ENCODE results near the gene CFAP299. TPM values are rescaled to one million over a fixed set of nuclear protein-coding genes. Genes with fewer than 3 reads are reported as not detected.
A peak's percentile ranks its signal among the peaks of the same experiment; 100 is the strongest.

CFAP299 gene
- total and polyA plus RNA-seq, 9 of the 15 experiments (the other 6 are each of a cell fraction or from before 2014, with no cell fraction given) = 0.09 to 3.0 (median 0.76) TPM

GRCh38 chr4:80462621-80463091, 127.1 kb downstream of the CFAP299 start (continued):
- TF ChIP-seq, protein P1, sequence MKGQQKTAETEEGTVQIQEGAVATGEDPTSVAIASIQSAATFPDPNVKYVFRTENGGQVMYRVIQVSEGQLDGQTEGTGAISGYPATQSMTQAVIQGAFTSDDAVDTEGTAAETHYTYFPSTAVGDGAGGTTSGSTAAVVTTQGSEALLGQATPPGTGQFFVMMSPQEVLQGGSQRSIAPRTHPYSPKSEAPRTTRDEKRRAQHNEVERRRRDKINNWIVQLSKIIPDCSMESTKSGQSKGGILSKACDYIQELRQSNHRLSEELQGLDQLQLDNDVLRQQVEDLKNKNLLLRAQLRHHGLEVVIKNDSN (CRISPR knock-in tag; IDR thresholded peaks at IDR 0.05) = peak; percentile 22; the same call in 1 of the 2 replicates
- peak; percentile 79 for TF ChIP-seq RAD51 (IDR thresholded peaks at IDR 0.05; ENCODE audit: borderline replicate concordance, low read depth)
- TF ChIP-seq NFE2 (IDR thresholded peaks at IDR 0.05; ENCODE audit: low read depth) = peak; percentile 48
- no peak for TF ChIP-seq SAFB (IDR thresholded peaks at IDR 0.05; ENCODE audit: borderline replicate concordance, low read depth, low read length)
- no peak for TF ChIP-seq ZNF431 (CRISPR knock-in tag; IDR thresholded peaks at IDR 0.05)
- TF ChIP-seq NRF1 (conservative IDR thresholded peaks at IDR 0.05 in 1 of 2, IDR thresholded peaks at IDR 0.05 in 1 of 2) = no peak
- TF ChIP-seq TOE1 (IDR thresholded peaks at IDR 0.05; ENCODE audit: borderline replicate concordance) = peak; percentile 71; the same call in 1 of the 2 replicates
- TF ChIP-seq TOE1 (CRISPR knock-in tag; IDR thresholded peaks at IDR 0.05; ENCODE audit: borderline replicate concordance, low read depth) = no peak

- Histone ChIP-seq H3K4me3 (no peak overlapping the region), H2AFZ (ENCODE audit: low read depth, low read length) (no peak overlapping the region), H3K9ac (ENCODE audit: insufficient read depth in 1 of 2, low read depth in 2 of 2, low read length in 2 of 2) (no peak overlapping the region), H3K27me3 (ENCODE audit: control insufficient read depth in 2 of 2, insufficient read depth in 2 of 2, low read length in 2 of 2) (no peaks in the 10 kb centered on the region), H3K4me2 (ENCODE audit: insufficient read depth, low read length) (no peak overlapping the region), H4K20me1 (replicated peaks; ENCODE audit: control insufficient read depth, insufficient read depth, low read length) (no peaks in the 10 kb centered on the region), H3K36me3 (ENCODE audit: control insufficient read depth, insufficient read depth, low read length) (no peaks in the 10 kb centered on the region), H3K27ac (ENCODE audit: extremely low read depth, low read depth, low read length) (no peak overlapping the region), H3K79me2 (ENCODE audit: control insufficient read depth, insufficient read depth, low read length) (no peaks in the 10 kb centered on the region), H3K9me1 (ENCODE audit: control insufficient read depth, insufficient read depth, low read length) (no peaks in the 10 kb centered on the region), H3K4me1 (replicated peaks in 1 of 2; ENCODE audit: control insufficient read depth in 2 of 2, insufficient read depth in 2 of 2, low read length in 2 of 2) (no peaks in the 10 kb centered on the region; a peak in 2 of 5 replicates), H3K9me3 (replicated peaks; ENCODE audit: control insufficient read depth, insufficient read depth, low read depth, low read length) (no peaks in the 10 kb centered on the region)
- DNase-seq (ENCODE audit: extremely low read depth in 1 of 4, low spot score in 3 of 4) (no peak), FAIRE-seq (no peak), ATAC-seq (no peak)
- intact Hi-C loops (cut with micrococcal nuclease) (no loop called here), in situ Hi-C loops (cut with MboI) (no loop called here)
- BruUV-seq (replicated peaks) = no TSS peak
- WGBS (ENCODE audit: insufficient coverage, low coverage, missing lambda C conversion rate) = 1% methylated on average over 4 of the region's 4 CpGs
- ChIA-PET CTCF (ENCODE audit: low intra/inter-chr PET ratio) (no interaction called here), POLR2A (no interaction called here)
- no peak for TF ChIP-seq FOXA1 (IDR thresholded peaks at IDR 0.05; ENCODE audit: borderline replicate concordance)
- peak in 1 of 2 experiments; percentile 83; a peak in 2 of 4 replicates for TF ChIP-seq SRF (CRISPR knock-in tag; IDR thresholded peaks at IDR 0.05)
- 0 out of 2 replicates have a peak, but pooled peaks have one; percentile 21 for TF ChIP-seq ETV1 (tag; conservative IDR thresholded peaks at IDR 0.05; ENCODE audit: low read depth)
- no peak for TF ChIP-seq MCM7 (IDR thresholded peaks at IDR 0.05)
- peak; percentile 79 for TF ChIP-seq MEF2D (tag; conservative IDR thresholded peaks at IDR 0.05; ENCODE audit: low read depth)
- TF ChIP-seq RCOR1 (IDR thresholded peaks at IDR 0.05; ENCODE audit: borderline replicate concordance in 1 of 2, low read depth in 2 of 2, low read length in 2 of 2) = peak in 1 of 2 experiments; percentile 42; a peak in 1 of 4 replicates
- TF ChIP-seq ZNF583 (CRISPR knock-in tag; IDR thresholded peaks at IDR 0.05) = no peak
- TF ChIP-seq ATF1 (CRISPR knock-in tag; IDR thresholded peaks at IDR 0.05) = no peak
- no peak for TF ChIP-seq ATF1 (tag; IDR thresholded peaks at IDR 0.05)
- 0 out of 4 replicates have a peak, but pooled peaks of 1 of the 2 experiments have one; percentile 13 for TF ChIP-seq TBL1XR1 (IDR thresholded peaks at IDR 0.05; ENCODE audit: low read length in 2 of 2)
- no peak for TF ChIP-seq NR2C1 (IDR thresholded peaks at IDR 0.05)
- TF ChIP-seq NR2C1 (tag; IDR thresholded peaks at IDR 0.05) = peak; percentile 41; the same call in 1 of the 2 replicates
- TF ChIP-seq SMAD4 (CRISPR knock-in tag; conservative IDR thresholded peaks at IDR 0.05) = peak; percentile 24; the same call in 1 of the 2 replicates
- peak; percentile 59; the same call in 1 of the 2 replicates for TF ChIP-seq ESRRA (IDR thresholded peaks at IDR 0.05; ENCODE audit: borderline replicate concordance, low read depth)
Measured at GRCh38 chr4:80463509-80463908, 128.0 kb downstream of the CFAP299 start.

Measured in K562 (cell line).